Measurements from ENCODE around the gene PXMP2. TPM values are rescaled to one million over a fixed set of nuclear protein-coding genes. Genes with fewer than 3 reads are reported as not detected.
A peak's percentile ranks its signal among the peaks of the same experiment; 100 is the strongest.

Gene PXMP2
- total RNA-seq, 1 donor from 2014 or later, result 18.6 TPM

GRCh38 chr12:132736378-132736777 lies 49.0 kb downstream of the PXMP2 start:
- TF ChIP-seq, protein P1, sequence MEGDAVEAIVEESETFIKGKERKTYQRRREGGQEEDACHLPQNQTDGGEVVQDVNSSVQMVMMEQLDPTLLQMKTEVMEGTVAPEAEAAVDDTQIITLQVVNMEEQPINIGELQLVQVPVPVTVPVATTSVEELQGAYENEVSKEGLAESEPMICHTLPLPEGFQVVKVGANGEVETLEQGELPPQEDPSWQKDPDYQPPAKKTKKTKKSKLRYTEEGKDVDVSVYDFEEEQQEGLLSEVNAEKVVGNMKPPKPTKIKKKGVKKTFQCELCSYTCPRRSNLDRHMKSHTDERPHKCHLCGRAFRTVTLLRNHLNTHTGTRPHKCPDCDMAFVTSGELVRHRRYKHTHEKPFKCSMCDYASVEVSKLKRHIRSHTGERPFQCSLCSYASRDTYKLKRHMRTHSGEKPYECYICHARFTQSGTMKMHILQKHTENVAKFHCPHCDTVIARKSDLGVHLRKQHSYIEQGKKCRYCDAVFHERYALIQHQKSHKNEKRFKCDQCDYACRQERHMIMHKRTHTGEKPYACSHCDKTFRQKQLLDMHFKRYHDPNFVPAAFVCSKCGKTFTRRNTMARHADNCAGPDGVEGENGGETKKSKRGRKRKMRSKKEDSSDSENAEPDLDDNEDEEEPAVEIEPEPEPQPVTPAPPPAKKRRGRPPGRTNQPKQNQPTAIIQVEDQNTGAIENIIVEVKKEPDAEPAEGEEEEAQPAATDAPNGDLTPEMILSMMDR (IDR thresholded peaks at IDR 0.05; ENCODE audit: unreplicated experiment), result no peak
- H3K27me3 Mint-ChIP-seq (ENCODE audit: unreplicated experiment), result peaks cover 21% of the 10 kb centered on the region
- H3K36me3 Mint-ChIP-seq (ENCODE audit: low read depth, unreplicated experiment), result peaks cover 82% of the 10 kb centered on the region
- no peaks in the 10 kb centered on the region for H3K9me3 Mint-ChIP-seq (ENCODE audit: unreplicated experiment)
- H3K27ac Mint-ChIP-seq (ENCODE audit: unreplicated experiment), result no peak overlapping the region
- DNase-seq (ENCODE audit: low spot score), result no peak
- peaks cover 3% of the 10 kb centered on the region for H3K4me1 Mint-ChIP-seq (ENCODE audit: unreplicated experiment)
- no peak overlapping the region for H3K4me3 Mint-ChIP-seq (ENCODE audit: unreplicated experiment)

GRCh38 chr12:132736913-132737312 lies 49.5 kb downstream of the PXMP2 start:
- Mint-ChIP-seq H3K27me3 (ENCODE audit: unreplicated experiment) (peaks cover 20% of the 10 kb centered on the region), H3K27ac (ENCODE audit: unreplicated experiment) (peak overlapping the region; percentile 70), H3K36me3 (ENCODE audit: low read depth, unreplicated experiment) (peaks cover 82% of the 10 kb centered on the region), H3K4me3 (ENCODE audit: unreplicated experiment) (no peak overlapping the region), H3K4me1 (ENCODE audit: unreplicated experiment) (peaks cover 3% of the 10 kb centered on the region), H3K9me3 (ENCODE audit: unreplicated experiment) (no peaks in the 10 kb centered on the region)
- TF ChIP-seq, protein P1 (IDR thresholded peaks at IDR 0.05; ENCODE audit: unreplicated experiment), result no peak
- no peak for DNase-seq (ENCODE audit: low spot score)

DNA sequence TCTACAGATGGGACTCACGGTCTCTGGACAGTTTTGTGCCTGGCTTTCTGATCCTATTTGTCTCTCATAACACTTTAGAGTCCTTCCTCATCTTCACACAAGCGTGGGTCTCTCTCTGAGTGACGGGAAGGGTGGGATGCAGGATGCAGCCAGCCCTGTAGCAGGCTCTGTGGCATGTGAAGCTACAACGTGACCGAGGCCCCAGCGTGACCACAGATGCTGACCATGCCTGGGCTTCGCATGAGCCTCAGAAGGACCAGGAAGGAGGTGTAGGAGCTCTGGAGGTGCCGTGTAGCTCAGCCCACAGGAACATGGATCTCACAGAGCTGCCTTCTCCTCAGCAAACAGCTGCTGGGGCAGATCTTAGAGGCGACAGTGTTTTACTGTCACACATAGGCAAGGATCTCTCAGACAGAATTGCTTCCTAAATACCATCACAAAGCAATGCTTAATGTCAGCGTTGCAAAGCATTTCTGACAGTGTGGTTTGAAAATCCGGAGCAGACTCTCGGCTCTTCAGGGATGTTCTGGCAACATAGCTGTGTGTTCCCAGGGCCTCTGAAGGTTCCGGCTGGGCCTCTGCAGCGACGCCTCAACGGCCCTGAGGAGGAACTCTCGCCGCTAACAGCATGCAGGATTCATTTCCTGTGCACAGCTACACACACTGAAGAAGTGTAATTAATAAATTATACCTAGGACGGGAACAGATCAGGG lies 52.4 kb downstream of the PXMP2 start:
- no peak for DNase-seq (ENCODE audit: low spot score)

DNA sequence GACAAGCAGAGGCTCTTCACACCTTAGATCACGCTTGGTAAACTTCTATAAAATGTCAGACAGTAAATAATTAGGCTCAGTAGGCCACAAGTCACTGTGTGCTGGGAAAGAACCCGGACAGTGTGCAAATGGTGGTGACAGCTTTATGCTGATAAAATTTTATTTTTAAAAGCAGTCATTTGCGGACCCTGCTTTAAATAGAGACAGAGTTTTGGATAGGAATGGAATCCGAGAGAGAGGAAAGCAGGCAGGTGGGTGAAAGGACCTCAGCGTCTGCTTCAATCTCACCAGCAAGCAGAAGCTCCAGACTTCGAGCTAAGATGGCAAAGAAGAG lies 52.9 kb downstream of the PXMP2 start:
- Mint-ChIP-seq H3K4me3 (ENCODE audit: unreplicated experiment) (no peak overlapping the region), H3K27me3 (ENCODE audit: unreplicated experiment) (peaks cover 9% of the 10 kb centered on the region), H3K4me1 (ENCODE audit: unreplicated experiment) (no peaks in the 10 kb centered on the region), H3K27ac (ENCODE audit: unreplicated experiment) (no peak overlapping the region), H3K9me3 (ENCODE audit: unreplicated experiment) (no peaks in the 10 kb centered on the region), H3K36me3 (ENCODE audit: low read depth, unreplicated experiment) (peaks cover 82% of the 10 kb centered on the region)
- DNase-seq (ENCODE audit: low spot score), result no peak
- TF ChIP-seq, protein P1 (IDR thresholded peaks at IDR 0.05; ENCODE audit: unreplicated experiment), result no peak

More for the DNA sequence above, 52.4 kb downstream of the PXMP2 start:
- TF ChIP-seq, protein P1 (IDR thresholded peaks at IDR 0.05; ENCODE audit: unreplicated experiment), result no peak
- Mint-ChIP-seq H3K27ac (ENCODE audit: unreplicated experiment) (no peak overlapping the region), H3K4me3 (ENCODE audit: unreplicated experiment) (peak overlapping the region; percentile 37), H3K36me3 (ENCODE audit: low read depth, unreplicated experiment) (peaks cover 82% of the 10 kb centered on the region), H3K27me3 (ENCODE audit: unreplicated experiment) (peaks cover 9% of the 10 kb centered on the region), H3K4me1 (ENCODE audit: unreplicated experiment) (no peaks in the 10 kb centered on the region), H3K9me3 (ENCODE audit: unreplicated experiment) (no peaks in the 10 kb centered on the region)

- H3K4me3 Mint-ChIP-seq (ENCODE audit: unreplicated experiment), result no peak overlapping the region
- TF ChIP-seq, protein P1 (IDR thresholded peaks at IDR 0.05; ENCODE audit: unreplicated experiment), result no peak
- no peaks in the 10 kb centered on the region for H3K9me3 Mint-ChIP-seq (ENCODE audit: unreplicated experiment)
- H3K27ac Mint-ChIP-seq (ENCODE audit: unreplicated experiment), result no peak overlapping the region
- peaks cover 80% of the 10 kb centered on the region for H3K36me3 Mint-ChIP-seq (ENCODE audit: low read depth, unreplicated experiment)
- no peaks in the 10 kb centered on the region for H3K4me1 Mint-ChIP-seq (ENCODE audit: unreplicated experiment)
- no peak for DNase-seq (ENCODE audit: low spot score)
- H3K27me3 Mint-ChIP-seq (ENCODE audit: unreplicated experiment), result peaks cover 9% of the 10 kb centered on the region
Measured at GRCh38 chr12:132740652-132741051, 53.3 kb downstream of the PXMP2 start.
